NB4 (cell line): ENCODE results near the gene LIMD2.

Experiments used
- CTCF ChIP-seq: IDR thresholded peaks from one replicate; pipeline ENCODE4 v1.5.1; 2012; ENCODE audit warnings: low read depth, low read length
- POLR2A ChIP-seq: IDR thresholded peaks from 2 replicates; pipeline ENCODE4 v1.6.1; 2011; ENCODE audit warnings: mild to moderate bottlenecking; ENCODE audit not compliant: insufficient read length; ENCODE audit errors: extremely low read depth

- TF ChIP-seq CTCF (no peak), POLR2A (no peak)
Observed at GRCh38 chr17:63653050-63653449, 46.9 kb downstream of the LIMD2 start.
